K562 (cell line): ENCODE results near the gene ZNF385D. TPM values are rescaled to one million over a fixed set of nuclear protein-coding genes. Genes with fewer than 3 reads are reported as not detected.

Experiments used
- ATAC-seq: fragments of 200-7000 bp; cut with Tn5 transposase; 3 replicates; pipeline ENCODE4 v1.9.1; 2020; ENCODE audit warnings: moderate library complexity
- BruUV-seq: library from RNA; stranded (reverse); fragments of 400-500 nt; replicated peaks from 2 replicates; lab custom pipeline; 2021; lab: Mats Ljungman, UMichigan
- CTCF ChIA-PET: fragments of 300-600 bp; formaldehyde crosslinking; extraction: SDS; loops from one replicate; lab custom pipeline; 2021; ENCODE audit warnings: low intra/inter-chr PET ratio; lab: Yijun Ruan, JAX
- POLR2A ChIA-PET: fragments of 300-600, 350-650 bp; sonication (Branson Sonifier 250); formaldehyde crosslinking; extraction: SDS; loops from one replicate; lab custom pipeline; 2021; ENCODE audit warnings: antibody characterized with exemption, inconsistent platforms; lab: Yijun Ruan, JAX
- DNase-seq, 4 experiments: peaks; one replicate each; pipeline versions ENCODE4 v3.0.0 to v3.0.0-alpha.2; 2011 to 2018; ENCODE audit warnings: low spot score in 3 of 4, mixed read lengths in 3 of 4; ENCODE audit errors: extremely low read depth in 1 of 4
- FAIRE-seq: peaks from 2 replicates; lab custom pipeline; 2011; peaks lifted over from hg19 to GRCh38; lab: Jason Lieb, UNC
- H2AFZ ChIP-seq: 2 replicates; pipeline ENCODE4 v1.6.0; 2011; ENCODE audit warnings: low read depth, low read length, control low read depth, inconsistent platforms
- H3K27ac ChIP-seq: fragments of 200-600 bp; 3 replicates; pipeline ENCODE4 v1.8.0; 2011; ENCODE audit warnings: low read depth, mild to moderate bottlenecking, control low read depth, inconsistent platforms, low read length, moderate library complexity, mixed read lengths; ENCODE audit errors: extremely low read depth
- H3K27me3 ChIP-seq, 2 experiments: fragments of 300-600 bp in 1 of 2; 2 replicates in 1 of 2; 3 replicates in 1 of 2; pipeline versions ENCODE4 v1.6.0 to v1.8.0; 2011; ENCODE audit warnings: inconsistent platforms in 2 of 2, low read length in 2 of 2, mild to moderate bottlenecking in 1 of 2, mixed read lengths in 1 of 2, moderate library complexity in 1 of 2; ENCODE audit not compliant: control insufficient read depth in 2 of 2, insufficient read depth in 2 of 2
- H3K36me3 ChIP-seq: fragments of 300-600 bp; 3 replicates; pipeline ENCODE4 v1.8.0; 2011; ENCODE audit warnings: mild to moderate bottlenecking, low read length, inconsistent platforms; ENCODE audit not compliant: control insufficient read depth, insufficient read depth
- H3K4me1 ChIP-seq, 2 experiments: fragments of 200-600 bp in 1 of 2; replicated peaks in 1 of 2; 2 replicates in 1 of 2; 3 replicates in 1 of 2; pipeline versions ENCODE4 v1.5.1 to v1.8.0; 2011; ENCODE audit warnings: inconsistent platforms in 2 of 2, low read length in 2 of 2, mild to moderate bottlenecking in 1 of 2, mixed read lengths in 1 of 2, moderate library complexity in 1 of 2; ENCODE audit not compliant: control insufficient read depth in 2 of 2, insufficient read depth in 2 of 2
- H3K4me2 ChIP-seq: 2 replicates; pipeline ENCODE4 v1.6.1; 2011; ENCODE audit warnings: low read length, control low read depth, inconsistent platforms, mixed read lengths; ENCODE audit not compliant: insufficient read depth
- H3K4me3 ChIP-seq: fragments of 200-600 bp; sonication (generic), shearing (Covaris generic); 2 replicates; pipeline ENCODE4 v1.5.1; 2016; ENCODE audit warnings: control low read depth, inconsistent platforms
- H3K79me2 ChIP-seq: fragments of 200-600 bp; 3 replicates; pipeline ENCODE4 v1.8.0; 2011; ENCODE audit warnings: low read length, inconsistent platforms; ENCODE audit not compliant: control insufficient read depth, insufficient read depth
- H3K9ac ChIP-seq, 2 experiments: 2 replicates each; pipeline versions ENCODE4 v1.6.0 to v1.6.1; 2011; ENCODE audit warnings: low read depth in 2 of 2, low read length in 2 of 2, control low read depth in 1 of 2, inconsistent platforms in 1 of 2, mild to moderate bottlenecking in 1 of 2, mixed read lengths in 1 of 2; ENCODE audit not compliant: insufficient read depth in 1 of 2
- H3K9me1 ChIP-seq: one replicate; pipeline ENCODE4 v1.6.0; 2011; ENCODE audit warnings: inconsistent platforms, mild to moderate bottlenecking, low read length, moderate library complexity; ENCODE audit not compliant: control insufficient read depth, insufficient read depth
- H3K9me3 ChIP-seq: replicated peaks from 2 replicates; pipeline ENCODE4 v1.5.1; 2011; ENCODE audit warnings: low read depth, low read length, inconsistent platforms; ENCODE audit not compliant: control insufficient read depth, insufficient read depth
- H4K20me1 ChIP-seq: replicated peaks from 2 replicates; pipeline ENCODE4 v1.6.1; 2011; ENCODE audit warnings: low read length, inconsistent platforms, mixed read lengths; ENCODE audit not compliant: control insufficient read depth, insufficient read depth
- EP300 ChIP-seq: IDR thresholded peaks from 2 replicates; pipeline ENCODE4 v1.6.1; 2012; ENCODE audit warnings: low read length, improper control_type of control experiment
- EWSR1 ChIP-seq: fragments of 450-650 bp; IDR thresholded peaks from 2 replicates; pipeline ENCODE4 v1.6.1; 2018; ENCODE audit warnings: borderline replicate concordance, mild to moderate bottlenecking, low read depth, moderate library complexity; ENCODE audit not compliant: partially characterized antibody
- HDAC3 ChIP-seq: fragments of 450-650 bp; IDR thresholded peaks from 2 replicates; pipeline ENCODE4 v1.6.1; 2018; ENCODE audit warnings: borderline replicate concordance, mild to moderate bottlenecking, moderate library complexity; ENCODE audit not compliant: partially characterized antibody
- MTF1 ChIP-seq: fragments of 250-450 bp; sonication (Bioruptor Pico); IDR thresholded peaks from 2 replicates; pipeline ENCODE4 v1.9.0; 2021; ENCODE audit warnings: moderate library complexity, mild to moderate bottlenecking, inconsistent platforms, borderline replicate concordance
- MYNN ChIP-seq, 2 experiments: sonication (generic); formaldehyde crosslinking in 1 of 2; IDR thresholded peaks; 2 replicates each; pipeline versions ENCODE4 v1.5.0 to v1.6.1; 2016 to 2020; ENCODE audit warnings: antibody characterized with exemption in 1 of 2, missing genetic modification reagents in 1 of 2
- RBM39 ChIP-seq: fragments of 200-400 bp; formaldehyde crosslinking; optimal IDR thresholded peaks from 2 replicates; pipeline ENCODE3; 2018; ENCODE audit warnings: low read depth, low read length
- SMAD3 ChIP-seq: fragments of 450-650 bp; formaldehyde crosslinking; conservative IDR thresholded peaks from 2 replicates; pipeline ENCODE4 v1.4.0; 2020; ENCODE audit warnings: mild to moderate bottlenecking
- SUPT5H ChIP-seq: fragments of 450-650 bp; IDR thresholded peaks from 2 replicates; pipeline ENCODE4 v1.6.1; 2016
- TAF9B ChIP-seq: fragments of 450-650 bp; IDR thresholded peaks from 2 replicates; pipeline ENCODE4 v1.6.1; 2018; ENCODE audit warnings: mild to moderate bottlenecking; ENCODE audit not compliant: partially characterized antibody
- ZNF274 ChIP-seq: IDR thresholded peaks from 2 replicates; pipeline ENCODE4 v1.6.1; 2011; ENCODE audit warnings: low read depth, mild to moderate bottlenecking, low read length, moderate library complexity, borderline replicate concordance
- WGBS: fragments of 100-300 bp; shearing (Covaris generic); methylation state at CpG from one replicate; pipeline ENCODE4 v1.1.6; 2016; ENCODE audit warnings: low coverage, mixed read lengths; ENCODE audit not compliant: insufficient coverage; ENCODE audit errors: missing lambda C conversion rate; 5-methylcytosine and 5-hydroxymethylcytosine counted together
- in situ Hi-C: fragments of 300-500 bp; cut with MboI; formaldehyde crosslinking; loops from 4 replicates; pipeline ENCODE4 v1.15.0; 2018; ENCODE audit warnings: inconsistent platforms, mixed read lengths
- intact Hi-C: fragments of 100-400 bp; cut with micrococcal nuclease; formaldehyde crosslinking; loops from 2 replicates; pipeline ENCODE4 v1.14.2; 2022
- polyA plus RNA-seq, 8 experiments: library from polyadenylated mRNA; depleted of rRNA in 4 of 8; stranded (reverse) in 5 of 8; unstranded in 3 of 8; fragments of >200 nt; fragmentation: Nextera tagmentation in 2 of 8; fragmentation: Illumina TruSeq in 1 of 8; extraction: Ambion mirVana in 2 of 8; extraction: Trizol in 1 of 8; gene quantifications; 2 replicates each; pipeline versions ENCODE4 v1.2.1 to v1.2.3, GENCODE V29; 2011 to 2014; ENCODE audit warnings: inconsistent platforms in 1 of 8, missing spikeins in 1 of 8
- total RNA-seq, 7 experiments: library from RNA; depleted of rRNA in 6 of 7; stranded (reverse); fragments of >200 nt in 6 of 7; fragmentation: Illumina TruSeq in 2 of 7; extraction: Trizol in 2 of 7; gene quantifications; 2 replicates each; pipeline versions ENCODE4 v1.2.1 to v1.2.3, GENCODE V29; 2011 to 2021; ENCODE audit warnings: low replicate concordance in 1 of 7
- TF ChIP-seq, protein P1 (sequence below): fragments of 450-650 bp; IDR thresholded peaks from 2 replicates; pipeline ENCODE4 v1.6.1; 2016; ENCODE audit warnings: missing biosample characterization, missing genetic modification characterization
- TF ChIP-seq, protein P2 (sequence below): fragments of 250-450 bp; sonication (Bioruptor Pico); IDR thresholded peaks from 2 replicates; pipeline ENCODE4 v1.6.1; 2021; ENCODE audit warnings: mild to moderate bottlenecking
- TF ChIP-seq, protein P3 (sequence below): fragments of 450-650 bp; formaldehyde crosslinking; IDR thresholded peaks from 2 replicates; pipeline ENCODE4 v1.4.0; 2022; ENCODE audit warnings: mild to moderate bottlenecking, moderate library complexity
- TF ChIP-seq, protein P4 (sequence below): fragments of 450-650 bp; IDR thresholded peaks from 2 replicates; pipeline ENCODE4 v1.7.0; 2016; ENCODE audit warnings: borderline replicate concordance
- TF ChIP-seq, protein P5 (sequence below): fragments of 200-400 bp; formaldehyde crosslinking; IDR thresholded peaks from 2 replicates; pipeline ENCODE4 v1.6.1; 2017; ENCODE audit warnings: mild to moderate bottlenecking, low read depth, low read length, moderate library complexity

ZNF385D gene
- total and polyA plus RNA-seq, 9 of the 15 experiments (the other 6 are each of a cell fraction or from before 2014, with no cell fraction given), result 0.14 to 1.7 (median 0.51) TPM

DNA sequence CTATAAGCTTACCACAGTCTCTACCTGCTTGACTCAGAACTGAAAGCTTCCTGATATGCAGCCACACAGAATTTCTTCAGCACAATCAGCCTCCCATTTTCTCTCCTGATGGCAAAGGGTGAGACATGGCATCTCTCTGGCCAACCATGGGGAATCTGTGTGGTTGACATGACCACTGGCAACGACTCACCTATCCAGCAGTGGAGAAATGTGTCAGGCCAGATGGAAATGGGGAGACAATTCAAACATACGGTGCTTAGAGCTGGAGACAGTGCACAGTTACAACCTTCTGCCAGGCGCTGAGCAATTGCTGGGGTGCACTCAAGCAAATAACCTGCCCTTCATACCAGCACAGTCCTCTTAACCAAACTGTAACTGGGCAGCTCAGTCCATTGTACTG lies 3.6 kb downstream of the ZNF385D start:
- H3K4me2 ChIP-seq, result no peak overlapping the region
- H3K4me1 ChIP-seq, result no peaks in the 10 kb centered on the region
- H3K9me3 ChIP-seq, result no peaks in the 10 kb centered on the region; the same call in 1 of the 2 replicates
- H4K20me1 ChIP-seq, result no peaks in the 10 kb centered on the region
- H3K9me1 ChIP-seq, result no peaks in the 10 kb centered on the region
- DNase-seq (no peak), ATAC-seq (no peak), FAIRE-seq (no peak)
- WGBS, result 2% methylated on average over 3 of the region's 3 CpGs
- H3K27me3 ChIP-seq, result no peaks in the 10 kb centered on the region
- no peak overlapping the region for H3K9ac ChIP-seq
- H2AFZ ChIP-seq, result no peak overlapping the region
- ChIA-PET POLR2A (no interaction called here), CTCF (no interaction called here)
- no peak overlapping the region for H3K27ac ChIP-seq
- no TSS peak for BruUV-seq
- H3K4me3 ChIP-seq, result no peak overlapping the region
- no peaks in the 10 kb centered on the region for H3K79me2 ChIP-seq
- no peaks in the 10 kb centered on the region for H3K36me3 ChIP-seq
- in situ Hi-C loops, result no loop called here
- intact Hi-C loops, result no loop called here
- TF ChIP-seq EP300 (no peak), MTF1 (CRISPR knock-in tag) (no peak), RBM39 (no peak), TAF9B (no peak), ZNF274 (no peak), HDAC3 (no peak), SUPT5H (no peak), EWSR1 (no peak), MYNN (IDR thresholded peaks at IDR 0.05) (no peak), MYNN (CRISPR knock-in tag; IDR thresholded peaks at IDR 0.05) (no peak), SMAD3 (CRISPR knock-in tag) (no peak)
- TF ChIP-seq, protein P1, sequence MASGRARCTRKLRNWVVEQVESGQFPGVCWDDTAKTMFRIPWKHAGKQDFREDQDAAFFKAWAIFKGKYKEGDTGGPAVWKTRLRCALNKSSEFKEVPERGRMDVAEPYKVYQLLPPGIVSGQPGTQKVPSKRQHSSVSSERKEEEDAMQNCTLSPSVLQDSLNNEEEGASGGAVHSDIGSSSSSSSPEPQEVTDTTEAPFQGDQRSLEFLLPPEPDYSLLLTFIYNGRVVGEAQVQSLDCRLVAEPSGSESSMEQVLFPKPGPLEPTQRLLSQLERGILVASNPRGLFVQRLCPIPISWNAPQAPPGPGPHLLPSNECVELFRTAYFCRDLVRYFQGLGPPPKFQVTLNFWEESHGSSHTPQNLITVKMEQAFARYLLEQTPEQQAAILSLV (tag), result no peak
- TF ChIP-seq, protein P2, sequence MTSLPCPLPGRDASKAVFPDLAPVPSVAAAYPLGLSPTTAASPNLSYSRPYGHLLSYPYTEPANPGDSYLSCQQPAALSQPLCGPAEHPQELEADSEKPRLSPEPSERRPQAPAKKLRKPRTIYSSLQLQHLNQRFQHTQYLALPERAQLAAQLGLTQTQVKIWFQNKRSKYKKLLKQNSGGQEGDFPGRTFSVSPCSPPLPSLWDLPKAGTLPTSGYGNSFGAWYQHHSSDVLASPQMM (CRISPR knock-in tag), result no peak
- TF ChIP-seq, protein P3, sequence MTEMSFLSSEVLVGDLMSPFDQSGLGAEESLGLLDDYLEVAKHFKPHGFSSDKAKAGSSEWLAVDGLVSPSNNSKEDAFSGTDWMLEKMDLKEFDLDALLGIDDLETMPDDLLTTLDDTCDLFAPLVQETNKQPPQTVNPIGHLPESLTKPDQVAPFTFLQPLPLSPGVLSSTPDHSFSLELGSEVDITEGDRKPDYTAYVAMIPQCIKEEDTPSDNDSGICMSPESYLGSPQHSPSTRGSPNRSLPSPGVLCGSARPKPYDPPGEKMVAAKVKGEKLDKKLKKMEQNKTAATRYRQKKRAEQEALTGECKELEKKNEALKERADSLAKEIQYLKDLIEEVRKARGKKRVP (CRISPR knock-in tag), result no peak
- TF ChIP-seq, protein P4, sequence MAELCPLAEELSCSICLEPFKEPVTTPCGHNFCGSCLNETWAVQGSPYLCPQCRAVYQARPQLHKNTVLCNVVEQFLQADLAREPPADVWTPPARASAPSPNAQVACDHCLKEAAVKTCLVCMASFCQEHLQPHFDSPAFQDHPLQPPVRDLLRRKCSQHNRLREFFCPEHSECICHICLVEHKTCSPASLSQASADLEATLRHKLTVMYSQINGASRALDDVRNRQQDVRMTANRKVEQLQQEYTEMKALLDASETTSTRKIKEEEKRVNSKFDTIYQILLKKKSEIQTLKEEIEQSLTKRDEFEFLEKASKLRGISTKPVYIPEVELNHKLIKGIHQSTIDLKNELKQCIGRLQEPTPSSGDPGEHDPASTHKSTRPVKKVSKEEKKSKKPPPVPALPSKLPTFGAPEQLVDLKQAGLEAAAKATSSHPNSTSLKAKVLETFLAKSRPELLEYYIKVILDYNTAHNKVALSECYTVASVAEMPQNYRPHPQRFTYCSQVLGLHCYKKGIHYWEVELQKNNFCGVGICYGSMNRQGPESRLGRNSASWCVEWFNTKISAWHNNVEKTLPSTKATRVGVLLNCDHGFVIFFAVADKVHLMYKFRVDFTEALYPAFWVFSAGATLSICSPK, result no peak
- TF ChIP-seq, protein P5, sequence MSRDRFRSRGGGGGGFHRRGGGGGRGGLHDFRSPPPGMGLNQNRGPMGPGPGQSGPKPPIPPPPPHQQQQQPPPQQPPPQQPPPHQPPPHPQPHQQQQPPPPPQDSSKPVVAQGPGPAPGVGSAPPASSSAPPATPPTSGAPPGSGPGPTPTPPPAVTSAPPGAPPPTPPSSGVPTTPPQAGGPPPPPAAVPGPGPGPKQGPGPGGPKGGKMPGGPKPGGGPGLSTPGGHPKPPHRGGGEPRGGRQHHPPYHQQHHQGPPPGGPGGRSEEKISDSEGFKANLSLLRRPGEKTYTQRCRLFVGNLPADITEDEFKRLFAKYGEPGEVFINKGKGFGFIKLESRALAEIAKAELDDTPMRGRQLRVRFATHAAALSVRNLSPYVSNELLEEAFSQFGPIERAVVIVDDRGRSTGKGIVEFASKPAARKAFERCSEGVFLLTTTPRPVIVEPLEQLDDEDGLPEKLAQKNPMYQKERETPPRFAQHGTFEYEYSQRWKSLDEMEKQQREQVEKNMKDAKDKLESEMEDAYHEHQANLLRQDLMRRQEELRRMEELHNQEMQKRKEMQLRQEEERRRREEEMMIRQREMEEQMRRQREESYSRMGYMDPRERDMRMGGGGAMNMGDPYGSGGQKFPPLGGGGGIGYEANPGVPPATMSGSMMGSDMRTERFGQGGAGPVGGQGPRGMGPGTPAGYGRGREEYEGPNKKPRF, result no peak
